Neural progenitor cell (in vitro differentiated cells): Measurements from ENCODE around the gene SLC66A3.

Experiments used
- EZH2 ChIP-seq: fragments of 200-600 bp; sonication (generic); IDR thresholded peaks from 2 replicates; pipeline ENCODE4 v1.6.1; 2017; ENCODE audit warnings: antibody characterized with exemption, mild to moderate bottlenecking, moderate library complexity
- EZH2phosphoT487 ChIP-seq: fragments of 200-600 bp; sonication (generic); IDR thresholded peaks from 2 replicates; pipeline ENCODE4 v1.6.1; 2017; ENCODE audit warnings: antibody characterized with exemption
- TF ChIP-seq, protein P1 (sequence below): fragments of 200-600 bp; sonication (generic); IDR thresholded peaks from 2 replicates; pipeline ENCODE4 v1.5.1; 2017; ENCODE audit warnings: antibody characterized with exemption, mild to moderate bottlenecking

DNA sequence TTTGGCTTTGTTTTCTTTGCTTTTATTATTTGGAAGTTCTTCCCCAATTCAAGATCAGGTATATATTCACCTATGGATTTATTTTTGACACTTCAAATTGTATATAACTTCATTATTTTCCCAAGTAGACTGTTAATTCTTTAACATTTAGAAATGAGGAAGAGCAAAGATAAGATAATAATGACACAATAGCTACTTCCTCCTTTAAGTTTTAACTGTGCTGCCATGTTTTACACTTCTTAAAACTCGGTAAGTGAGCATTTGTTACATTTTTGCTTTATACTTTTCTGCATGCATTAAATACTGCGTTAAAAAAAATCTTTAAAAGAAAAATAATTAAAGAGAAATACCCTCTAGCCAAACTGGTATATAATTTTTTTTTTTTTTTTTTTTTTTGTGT is 32.5 kb downstream of the SLC66A3 start:
- TF ChIP-seq EZH2 = no peak
- TF ChIP-seq, protein P1, sequence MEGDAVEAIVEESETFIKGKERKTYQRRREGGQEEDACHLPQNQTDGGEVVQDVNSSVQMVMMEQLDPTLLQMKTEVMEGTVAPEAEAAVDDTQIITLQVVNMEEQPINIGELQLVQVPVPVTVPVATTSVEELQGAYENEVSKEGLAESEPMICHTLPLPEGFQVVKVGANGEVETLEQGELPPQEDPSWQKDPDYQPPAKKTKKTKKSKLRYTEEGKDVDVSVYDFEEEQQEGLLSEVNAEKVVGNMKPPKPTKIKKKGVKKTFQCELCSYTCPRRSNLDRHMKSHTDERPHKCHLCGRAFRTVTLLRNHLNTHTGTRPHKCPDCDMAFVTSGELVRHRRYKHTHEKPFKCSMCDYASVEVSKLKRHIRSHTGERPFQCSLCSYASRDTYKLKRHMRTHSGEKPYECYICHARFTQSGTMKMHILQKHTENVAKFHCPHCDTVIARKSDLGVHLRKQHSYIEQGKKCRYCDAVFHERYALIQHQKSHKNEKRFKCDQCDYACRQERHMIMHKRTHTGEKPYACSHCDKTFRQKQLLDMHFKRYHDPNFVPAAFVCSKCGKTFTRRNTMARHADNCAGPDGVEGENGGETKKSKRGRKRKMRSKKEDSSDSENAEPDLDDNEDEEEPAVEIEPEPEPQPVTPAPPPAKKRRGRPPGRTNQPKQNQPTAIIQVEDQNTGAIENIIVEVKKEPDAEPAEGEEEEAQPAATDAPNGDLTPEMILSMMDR = no peak
- no peak for TF ChIP-seq EZH2phosphoT487
